ENCODE measurements around the gene PIK3R6.
"Not testable (repeated sequence)": the region's sequence is repeated elsewhere in the genome, so short reads cannot be mapped to it uniquely, and the experiment has no call there.

The PIK3R6 gene

GRCh38 chr17:8859804-8860430 is 7.6 kb downstream of the PIK3R6 start:
- no peak for TF ChIP-seq CTCF (IDR thresholded peaks at IDR 0.05; ENCODE audit: borderline replicate concordance, insufficient read depth, low read depth, low read length)
- H3K4me3 ChIP-seq (ENCODE audit: low read depth, low read length): no peak overlapping the region

GRCh38 chr17:8859027-8859803 is 8.3 kb downstream of the PIK3R6 start:
- TF ChIP-seq CTCF (IDR thresholded peaks at IDR 0.05; ENCODE audit: borderline replicate concordance, insufficient read depth, low read depth, low read length): no peak
- peak overlapping the region; percentile 23 for H3K4me3 ChIP-seq (ENCODE audit: low read depth, low read length)

- H3K4me3 ChIP-seq (ENCODE audit: low read depth, low read length): no peak overlapping the region
- TF ChIP-seq CTCF (IDR thresholded peaks at IDR 0.05; ENCODE audit: borderline replicate concordance, insufficient read depth, low read depth, low read length): no peak
Observed at GRCh38 chr17:8857919-8858318, 9.6 kb downstream of the PIK3R6 start.

GRCh38 chr17:8856869-8857575 is 10.5 kb downstream of the PIK3R6 start:
- H3K4me3 ChIP-seq (ENCODE audit: low read depth, low read length): no peak overlapping the region
- no peak for TF ChIP-seq CTCF (IDR thresholded peaks at IDR 0.05; ENCODE audit: borderline replicate concordance, insufficient read depth, low read depth, low read length)

GRCh38 chr17:8856205-8856603 is 11.3 kb downstream of the PIK3R6 start:
- not testable (repeated sequence) for H3K4me3 ChIP-seq (ENCODE audit: low read depth, low read length)

- no peak overlapping the region for H3K4me3 ChIP-seq (ENCODE audit: low read depth, low read length)
- no peak for TF ChIP-seq CTCF (IDR thresholded peaks at IDR 0.05; ENCODE audit: borderline replicate concordance, insufficient read depth, low read depth, low read length)
Observed at GRCh38 chr17:8855477-8856204, 11.8 kb downstream of the PIK3R6 start.

- H3K4me3 ChIP-seq (ENCODE audit: low read depth, low read length): no peak overlapping the region
- no peak for TF ChIP-seq CTCF (IDR thresholded peaks at IDR 0.05; ENCODE audit: borderline replicate concordance, insufficient read depth, low read depth, low read length)
Observed at GRCh38 chr17:8851600-8851999, 15.9 kb downstream of the PIK3R6 start.
